Astrocyte (in vitro differentiated cells and primary cell): ENCODE measurements around the gene MYO3B.

ENCODE experiments used
- CTCF ChIP-seq: IDR thresholded peaks from 2 replicates; pipeline ENCODE4 v1.5.1; 2011; ENCODE audit warnings: low read depth, mild to moderate bottlenecking, inconsistent platforms, low read length, moderate library complexity; ENCODE audit not compliant: insufficient read depth
- EZH2 ChIP-seq: IDR thresholded peaks from 2 replicates; pipeline ENCODE4 v1.6.1; 2012; ENCODE audit warnings: mild to moderate bottlenecking, low read length, inconsistent platforms; ENCODE audit not compliant: insufficient read depth

- TF ChIP-seq CTCF (no peak), EZH2 (no peak)
These were observed 503.4 kb downstream of the MYO3B start for GRCh38 chr2:170681311-170681710.
